Activated T-cell treated with anti-CD3 and anti-CD28 coated beads, Interleukin-2, amount 50 U/mL, for 1 hour (primary cell): ENCODE results near the gene HIC2.
"Not testable (repeated sequence)": the region's sequence is repeated elsewhere in the genome, so short reads cannot be mapped to it uniquely, and the experiment has no call there.

Experiments
- DNase-seq: peaks from one replicate; pipeline ENCODE4 v3.0.0-alpha.2; 2020

HIC2 gene

DNA sequence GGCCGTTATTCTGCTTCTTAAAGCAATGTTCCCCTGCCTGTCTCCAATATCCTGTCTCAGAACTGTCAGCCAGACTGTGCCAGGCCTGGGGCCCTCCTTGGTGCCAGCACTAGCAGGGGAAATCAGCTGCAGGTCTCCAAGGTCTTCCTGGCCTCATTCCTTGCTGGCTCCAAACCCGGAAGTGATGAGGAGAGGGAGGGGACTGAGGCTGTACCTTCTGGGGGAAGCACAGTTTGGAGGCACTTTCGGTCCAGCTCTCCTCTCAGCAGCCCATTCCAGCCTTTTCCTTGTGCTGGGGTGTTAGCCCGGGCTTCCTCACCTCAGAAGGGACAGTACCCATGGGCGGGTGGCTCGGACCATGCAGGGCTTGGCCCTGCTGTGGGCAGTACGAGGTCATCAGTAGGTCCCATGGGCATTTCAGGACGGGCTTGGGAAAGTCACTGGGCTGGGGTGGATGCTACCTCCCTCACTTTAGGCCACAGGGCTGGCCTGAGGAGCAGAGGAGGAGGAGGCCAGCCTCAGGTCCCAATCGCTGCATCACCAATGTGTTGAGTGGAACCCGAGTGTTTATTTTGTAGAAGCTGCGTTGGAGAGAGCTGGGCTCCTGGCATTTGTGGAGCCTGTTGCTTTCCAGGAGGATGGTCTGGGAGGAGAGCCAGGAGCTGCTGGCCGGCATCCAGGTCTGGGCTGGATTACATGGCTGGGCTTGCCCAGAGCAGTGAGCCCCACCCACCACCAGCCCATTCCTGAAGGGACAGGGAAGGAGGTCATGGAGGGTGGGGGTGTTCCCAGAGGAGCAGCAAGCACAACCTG is 19.0 kb downstream of the HIC2 start:
- not testable (repeated sequence) for DNase-seq

DNA sequence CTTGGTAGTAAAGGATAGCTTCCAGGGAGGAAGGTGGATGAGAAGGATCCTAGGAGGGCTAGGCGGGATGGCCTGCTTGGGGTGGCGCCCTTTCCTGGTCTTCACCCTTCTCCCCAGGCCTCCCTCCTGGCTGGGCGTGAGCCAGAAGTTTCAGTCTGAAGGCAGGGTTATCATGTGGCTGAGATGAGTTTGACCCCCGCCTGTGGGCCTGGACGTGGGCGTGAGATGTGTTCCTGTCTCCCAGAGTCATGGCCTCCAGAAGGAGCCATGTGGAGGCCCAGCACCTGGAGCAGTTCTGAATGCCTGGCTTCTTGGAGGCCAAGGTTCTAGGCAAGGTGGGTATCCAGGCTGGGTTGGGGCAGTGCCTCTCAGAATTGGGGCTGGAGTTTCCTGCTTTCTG is 20.8 kb downstream of the HIC2 start:
- DNase-seq, result not testable (repeated sequence)

DNA sequence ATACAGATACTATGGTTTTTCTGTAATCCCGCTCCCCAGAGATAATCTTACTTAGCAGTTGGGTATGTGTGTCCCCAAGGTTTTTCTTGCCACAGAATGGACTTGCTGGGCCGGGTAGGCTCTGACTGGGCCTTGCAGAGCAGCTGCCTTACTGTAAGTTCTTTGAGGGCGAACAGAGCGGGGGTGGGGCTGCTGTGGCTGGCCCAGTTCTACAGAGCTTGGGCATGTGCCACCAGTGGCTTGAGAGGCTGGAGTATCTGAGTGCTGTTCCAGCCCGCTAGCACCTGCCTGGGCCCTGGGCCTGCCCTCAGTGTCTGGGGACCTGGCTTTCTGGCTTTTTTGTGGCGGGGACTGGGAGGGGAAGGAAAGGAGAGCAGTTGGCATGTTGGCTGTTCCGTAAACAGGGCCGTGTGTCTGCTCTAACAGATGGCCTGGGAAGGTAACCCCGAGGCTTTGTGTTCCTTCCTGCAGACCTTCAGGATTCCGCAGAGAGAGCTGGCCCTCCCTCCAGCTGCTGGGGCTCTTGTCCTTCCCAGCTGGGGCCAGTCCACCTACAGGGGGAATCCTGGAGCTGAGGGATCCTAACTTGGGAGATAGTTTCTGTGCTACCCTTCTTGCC is 23.0 kb downstream of the HIC2 start:
- not testable (repeated sequence) for DNase-seq

DNA sequence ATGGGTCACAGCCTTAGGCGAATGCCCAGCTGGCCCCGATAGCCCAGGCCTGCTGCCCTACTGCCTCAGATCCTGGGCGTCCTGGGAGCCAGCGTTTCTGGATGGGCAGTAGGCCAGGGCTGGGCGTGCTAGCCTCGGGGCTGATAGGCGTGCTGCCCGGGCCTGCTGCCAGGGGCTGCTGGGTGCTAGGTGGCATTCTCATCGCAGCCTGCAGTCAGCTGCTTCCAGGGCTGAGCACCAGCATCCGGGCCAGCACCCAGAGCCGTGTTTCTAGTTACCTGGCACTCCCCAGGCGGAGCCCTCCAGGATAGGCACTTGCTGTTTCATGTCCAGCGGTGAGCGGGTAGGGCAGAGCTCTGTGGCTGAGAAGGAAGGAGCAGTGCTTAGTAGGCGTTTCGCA is 23.5 kb downstream of the HIC2 start:
- not testable (repeated sequence) for DNase-seq

DNA sequence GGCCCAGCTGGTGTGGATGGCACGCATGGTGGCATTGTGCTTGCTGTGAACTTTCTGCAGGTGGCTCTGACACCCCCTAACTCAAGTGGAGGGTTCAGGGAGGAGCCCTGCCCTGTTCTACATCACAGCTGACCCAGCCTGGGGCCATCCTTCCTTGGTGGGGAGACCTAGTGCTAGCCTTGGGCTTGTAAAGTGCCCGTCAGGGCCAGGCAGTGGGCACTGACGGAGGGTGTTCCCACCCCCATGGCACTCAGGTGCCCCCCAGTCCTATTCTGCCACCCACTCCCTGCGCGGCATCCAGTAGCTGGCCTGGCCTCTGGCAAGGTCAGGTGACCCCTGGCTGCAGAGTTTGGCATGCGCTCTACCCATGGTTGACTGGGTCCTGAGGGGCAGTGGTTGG is 24.0 kb downstream of the HIC2 start:
- DNase-seq, result not testable (repeated sequence)

DNA sequence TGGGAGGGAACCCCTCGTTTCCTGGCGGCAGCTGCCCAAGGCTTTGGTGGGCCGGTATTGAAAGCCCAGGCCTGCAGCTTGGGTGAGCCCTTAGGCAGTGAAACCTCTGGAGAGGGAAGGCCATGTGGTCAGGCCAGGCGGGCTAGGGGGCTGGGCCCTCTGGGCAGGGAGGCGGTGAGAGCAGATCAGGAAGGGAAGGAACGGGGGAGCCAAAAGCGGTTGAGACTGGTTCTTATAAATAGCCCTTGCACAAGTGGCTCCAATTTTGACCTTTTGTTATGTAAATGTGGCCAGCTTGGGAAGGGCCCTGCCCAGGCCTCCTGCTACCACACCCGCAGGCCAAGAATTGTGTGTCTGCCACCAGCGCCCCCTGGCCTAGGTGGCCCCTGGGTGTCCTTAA is 25.0 kb downstream of the HIC2 start:
- DNase-seq, result not testable (repeated sequence)

DNA sequence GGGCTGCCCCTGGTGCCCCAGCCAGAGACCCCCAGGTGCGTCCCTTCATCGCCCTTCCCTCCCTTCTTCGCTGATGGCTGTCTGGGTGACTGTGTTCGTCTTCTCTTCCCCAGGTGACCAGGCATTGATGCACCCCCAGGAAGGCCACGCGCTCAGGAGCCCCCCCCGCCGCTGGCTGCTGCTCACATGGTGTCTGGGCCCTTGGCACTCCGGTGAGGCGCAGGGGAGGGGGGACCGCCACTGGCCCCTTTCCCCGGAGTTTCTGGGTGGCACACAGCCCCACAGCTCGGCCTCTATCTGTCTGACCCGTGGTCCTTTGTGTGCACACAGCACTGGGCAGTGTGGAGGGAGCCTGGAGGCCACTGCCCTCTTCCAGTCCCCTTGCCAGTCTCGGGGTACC is 25.5 kb downstream of the HIC2 start:
- not testable (repeated sequence) for DNase-seq

DNA sequence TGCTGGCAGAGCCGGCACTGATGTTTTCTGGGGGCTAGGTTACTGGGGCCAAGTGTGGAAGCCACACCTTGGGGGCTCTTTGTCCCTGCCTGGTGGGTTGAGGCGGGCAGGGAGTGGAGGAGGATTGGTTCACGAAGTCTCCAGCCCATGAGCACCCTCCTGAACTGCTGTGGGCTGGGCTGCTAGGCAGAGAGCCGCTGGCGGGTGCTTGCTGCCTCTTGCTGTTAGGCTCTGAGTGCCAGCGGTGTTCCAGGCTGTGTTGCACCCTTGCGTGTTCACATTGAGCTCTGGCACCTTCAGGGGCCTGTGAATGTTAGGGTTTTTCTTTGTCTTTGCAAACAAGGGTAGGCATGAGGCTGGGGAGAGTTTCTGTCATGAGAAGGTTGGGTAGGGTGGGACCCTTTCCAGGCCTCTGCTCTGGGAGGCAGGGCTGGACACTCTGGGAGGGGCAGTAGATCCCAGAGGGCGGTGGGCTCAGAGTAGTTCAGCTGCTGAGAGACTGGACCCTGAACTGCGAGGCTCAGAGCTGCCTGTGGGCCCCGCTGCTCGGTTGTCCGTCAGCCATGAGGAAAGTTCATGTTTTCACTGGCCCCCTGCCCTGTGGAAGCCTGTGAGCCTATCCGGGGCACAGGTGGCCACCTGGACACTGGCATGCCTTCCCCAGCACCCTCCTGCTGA is 26.0 kb downstream of the HIC2 start:
- no peak for DNase-seq

DNA sequence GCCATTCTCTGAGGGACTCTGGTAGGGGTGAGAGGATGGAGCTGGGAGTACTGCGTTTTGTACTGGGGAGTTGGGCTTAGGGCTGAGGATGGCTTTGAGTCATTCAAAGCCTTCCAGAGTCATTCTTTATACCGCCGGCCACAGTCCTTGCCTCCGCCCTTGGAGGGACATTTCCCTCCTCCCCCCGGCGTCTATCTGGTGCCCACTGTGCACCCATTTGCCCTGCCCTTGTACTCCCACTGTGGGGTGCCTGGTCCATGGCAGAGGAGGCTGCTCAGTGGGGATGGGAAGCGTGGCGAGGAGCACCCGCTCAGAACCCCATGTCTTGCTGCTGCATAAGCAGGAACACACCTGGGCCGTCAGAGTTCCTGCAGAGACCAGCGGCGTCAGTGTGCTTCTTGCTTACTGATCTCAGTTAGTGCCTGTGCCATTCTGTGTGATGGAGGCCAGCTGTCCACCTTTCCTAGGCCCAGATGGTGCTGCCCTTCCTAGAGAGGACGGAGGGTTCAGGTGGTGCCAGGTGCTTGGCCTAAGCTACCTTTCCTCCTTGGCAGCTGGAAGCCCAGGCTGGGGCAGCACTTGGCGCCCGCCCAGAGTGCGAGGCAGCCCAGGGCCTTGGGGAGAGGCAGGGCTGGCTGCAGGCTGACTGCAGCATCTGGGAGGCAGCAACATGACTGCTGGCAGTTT is 26.7 kb downstream of the HIC2 start:
- DNase-seq, result no peak

DNA sequence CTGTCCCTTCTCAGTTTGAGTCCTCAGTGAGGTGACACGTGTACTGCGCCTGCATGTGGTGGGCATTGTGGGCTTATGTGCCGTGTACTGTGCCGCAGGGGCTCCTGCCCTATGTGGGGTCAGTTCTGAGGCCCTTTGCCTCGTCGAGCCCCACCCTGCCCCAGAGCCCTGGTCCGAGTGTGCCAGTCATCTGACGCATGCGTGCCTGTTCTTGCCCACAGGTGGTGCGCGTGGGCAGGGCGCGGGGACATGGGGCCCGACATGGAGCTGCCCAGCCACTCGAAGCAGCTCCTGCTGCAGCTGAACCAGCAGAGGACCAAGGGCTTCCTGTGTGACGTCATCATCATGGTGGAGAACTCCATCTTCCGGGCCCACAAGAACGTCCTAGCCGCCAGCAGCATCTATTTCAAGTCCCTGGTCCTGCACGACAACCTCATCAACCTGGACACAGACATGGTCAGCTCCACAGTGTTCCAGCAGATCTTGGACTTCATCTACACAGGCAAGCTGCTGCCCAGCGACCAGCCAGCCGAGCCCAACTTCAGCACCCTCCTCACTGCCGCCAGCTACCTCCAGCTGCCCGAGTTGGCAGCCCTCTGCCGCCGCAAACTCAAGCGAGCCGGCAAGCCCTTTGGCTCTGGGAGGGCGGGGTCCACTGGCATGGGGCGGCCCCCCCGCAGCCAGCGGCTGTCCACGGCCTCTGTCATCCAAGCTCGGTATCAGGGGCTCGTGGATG is 27.7 kb downstream of the HIC2 start:
- no peak for DNase-seq

DNA sequence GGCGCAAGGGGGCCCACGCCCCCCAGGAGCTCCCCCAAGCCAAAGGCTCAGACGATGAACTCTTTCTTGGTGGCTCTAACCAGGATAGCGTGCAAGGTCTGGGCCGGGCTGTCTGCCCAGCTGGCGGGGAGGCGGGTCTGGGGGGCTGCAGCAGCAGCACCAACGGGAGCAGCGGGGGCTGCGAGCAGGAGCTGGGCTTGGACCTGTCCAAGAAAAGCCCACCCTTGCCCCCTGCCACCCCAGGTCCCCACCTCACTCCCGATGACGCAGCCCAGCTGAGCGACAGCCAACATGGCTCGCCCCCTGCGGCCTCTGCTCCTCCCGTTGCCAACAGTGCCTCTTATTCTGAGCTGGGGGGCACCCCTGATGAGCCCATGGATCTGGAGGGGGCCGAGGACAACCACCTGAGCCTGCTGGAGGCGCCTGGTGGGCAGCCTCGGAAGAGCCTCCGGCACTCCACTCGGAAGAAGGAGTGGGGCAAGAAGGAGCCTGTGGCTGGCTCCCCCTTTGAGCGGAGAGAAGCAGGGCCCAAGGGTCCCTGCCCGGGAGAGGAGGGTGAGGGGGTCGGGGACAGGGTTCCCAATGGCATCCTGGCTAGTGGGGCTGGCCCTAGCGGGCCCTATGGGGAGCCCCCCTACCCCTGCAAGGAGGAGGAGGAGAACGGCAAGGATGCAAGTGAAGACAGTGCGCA is 28.4 kb downstream of the HIC2 start:
- DNase-seq, result no peak

DNA sequence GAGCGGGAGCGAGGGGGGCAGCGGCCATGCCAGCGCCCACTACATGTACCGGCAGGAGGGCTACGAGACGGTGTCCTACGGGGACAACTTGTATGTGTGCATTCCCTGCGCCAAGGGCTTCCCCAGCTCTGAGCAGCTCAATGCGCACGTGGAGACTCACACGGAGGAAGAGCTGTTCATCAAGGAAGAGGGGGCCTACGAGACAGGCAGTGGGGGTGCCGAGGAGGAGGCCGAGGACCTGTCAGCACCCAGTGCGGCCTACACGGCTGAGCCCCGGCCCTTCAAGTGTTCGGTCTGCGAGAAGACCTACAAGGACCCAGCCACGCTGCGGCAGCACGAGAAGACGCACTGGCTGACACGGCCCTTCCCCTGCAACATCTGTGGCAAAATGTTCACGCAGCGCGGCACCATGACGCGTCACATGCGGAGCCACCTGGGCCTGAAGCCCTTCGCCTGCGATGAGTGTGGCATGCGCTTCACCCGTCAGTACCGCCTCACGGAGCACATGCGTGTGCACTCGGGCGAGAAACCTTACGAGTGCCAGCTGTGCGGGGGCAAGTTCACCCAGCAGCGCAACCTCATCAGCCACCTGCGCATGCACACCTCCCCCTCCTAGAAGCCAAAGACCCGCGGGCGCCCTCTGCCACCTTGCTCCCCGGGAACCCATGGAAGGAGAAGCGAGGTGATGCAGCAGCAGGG is 29.1 kb downstream of the HIC2 start:
- DNase-seq, result no peak

DNA sequence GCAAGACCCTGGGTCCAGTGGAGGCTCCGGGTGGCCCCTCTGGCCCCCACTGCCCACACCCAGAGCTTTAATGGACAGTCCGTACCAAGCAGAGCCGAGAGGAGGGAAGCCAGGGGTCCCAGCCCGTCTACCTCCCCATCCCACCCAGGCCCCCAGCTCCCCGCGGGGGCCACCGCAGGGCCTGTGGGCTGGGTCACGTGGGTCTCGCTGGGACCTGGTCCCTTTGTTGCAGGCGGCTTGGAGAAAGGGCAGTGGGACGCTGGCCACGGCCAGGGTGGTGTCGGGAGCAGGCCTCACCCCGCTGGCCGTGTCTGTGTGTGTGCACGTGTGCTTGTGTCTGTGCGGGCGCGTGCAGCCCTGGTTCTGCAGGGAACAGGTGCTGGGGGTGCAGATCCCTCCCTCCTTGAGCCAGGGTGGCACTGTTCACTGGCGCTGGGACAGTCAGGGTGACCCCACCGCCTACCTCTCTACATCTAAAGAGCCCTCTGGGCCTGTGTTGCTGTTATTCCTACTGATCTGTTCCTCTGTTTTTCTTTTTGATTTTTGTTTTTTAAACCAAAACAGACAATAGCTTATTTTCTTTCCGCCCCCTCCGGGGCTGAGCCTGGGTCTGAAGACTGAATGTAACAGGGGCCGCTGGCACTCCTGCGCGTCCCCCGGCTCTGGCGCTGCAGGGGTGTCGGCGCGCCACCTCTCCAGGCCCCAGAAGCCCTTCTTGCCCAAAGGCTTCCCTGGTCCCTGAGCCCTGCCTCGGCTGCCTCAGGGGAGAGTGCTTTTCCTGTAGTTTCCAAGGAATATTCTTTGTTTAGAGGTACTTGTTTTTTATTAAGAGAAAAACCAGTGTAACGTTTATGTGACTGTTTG is 29.9 kb downstream of the HIC2 start:
- no peak for DNase-seq

DNA sequence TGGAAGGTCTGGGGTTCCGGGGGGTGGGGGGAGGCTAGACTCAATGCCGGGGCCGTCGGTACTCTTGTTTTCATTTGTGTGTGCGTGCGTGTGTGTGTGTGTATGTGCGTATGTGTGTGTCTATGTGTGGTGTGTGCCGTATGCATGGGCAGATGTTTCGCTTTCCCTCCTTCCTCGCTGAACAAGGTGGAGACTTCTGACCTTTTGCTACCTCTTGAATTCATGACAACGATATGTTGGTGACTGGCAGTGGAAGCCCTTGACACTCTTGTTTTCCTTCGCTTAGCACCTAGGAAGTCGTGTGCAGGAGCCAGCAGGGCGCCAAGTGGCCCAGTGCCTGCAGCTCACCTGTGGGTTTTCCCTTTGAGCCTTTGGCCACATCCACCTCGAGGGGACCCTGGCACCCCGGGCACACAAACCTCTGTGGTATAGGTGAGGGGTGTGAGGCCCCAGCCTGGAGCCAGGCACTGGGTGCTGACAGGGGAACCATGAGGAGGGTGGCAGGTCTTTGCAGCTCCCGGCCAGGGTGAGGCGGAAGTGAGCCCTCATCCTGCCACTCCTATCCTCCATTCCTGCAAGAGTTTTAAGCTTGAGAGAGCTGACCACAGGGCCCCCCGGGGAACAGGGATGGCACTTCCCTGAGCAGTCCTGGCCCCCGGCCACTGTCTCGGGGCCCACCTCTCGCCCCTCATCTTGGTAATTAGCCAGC is 30.7 kb downstream of the HIC2 start:
- no peak for DNase-seq

DNA sequence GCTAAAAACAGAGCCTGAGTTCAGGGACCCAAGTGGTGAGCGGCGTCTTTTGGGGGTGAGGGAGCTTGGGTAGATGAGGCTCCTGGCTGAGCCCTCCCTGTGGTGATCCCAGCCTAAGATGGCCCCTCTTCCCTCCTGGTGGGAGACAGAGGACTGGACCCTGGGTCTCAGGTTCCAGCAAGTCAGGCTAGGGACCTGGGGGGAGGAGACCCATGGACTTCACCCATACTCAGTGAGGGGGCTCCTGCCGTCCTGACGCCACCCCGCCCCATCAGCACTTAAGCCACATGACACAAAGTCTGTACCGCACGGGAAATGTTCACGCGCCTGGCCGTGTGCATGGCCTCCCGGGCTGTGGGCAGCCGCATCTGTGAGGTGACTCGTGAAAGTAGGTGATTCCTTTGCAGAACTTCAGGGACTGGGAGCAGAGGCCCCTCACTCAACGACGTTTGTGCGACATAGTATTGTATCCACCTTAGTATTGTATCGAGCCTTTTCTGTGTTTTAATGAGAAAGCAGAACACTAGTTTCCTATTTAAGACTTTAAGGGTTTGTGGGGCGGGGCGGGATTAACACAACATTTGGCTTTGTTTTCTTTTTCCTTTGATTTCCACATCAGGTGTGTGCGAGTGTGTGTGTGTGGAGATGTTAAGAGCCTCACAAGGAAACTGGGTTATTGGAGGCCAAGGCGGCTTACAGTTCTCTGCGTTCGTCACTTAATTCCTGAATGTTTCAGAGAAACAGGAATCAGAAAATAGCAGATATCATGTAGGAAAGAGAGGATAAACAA is 31.7 kb downstream of the HIC2 start:
- DNase-seq, result no peak

DNA sequence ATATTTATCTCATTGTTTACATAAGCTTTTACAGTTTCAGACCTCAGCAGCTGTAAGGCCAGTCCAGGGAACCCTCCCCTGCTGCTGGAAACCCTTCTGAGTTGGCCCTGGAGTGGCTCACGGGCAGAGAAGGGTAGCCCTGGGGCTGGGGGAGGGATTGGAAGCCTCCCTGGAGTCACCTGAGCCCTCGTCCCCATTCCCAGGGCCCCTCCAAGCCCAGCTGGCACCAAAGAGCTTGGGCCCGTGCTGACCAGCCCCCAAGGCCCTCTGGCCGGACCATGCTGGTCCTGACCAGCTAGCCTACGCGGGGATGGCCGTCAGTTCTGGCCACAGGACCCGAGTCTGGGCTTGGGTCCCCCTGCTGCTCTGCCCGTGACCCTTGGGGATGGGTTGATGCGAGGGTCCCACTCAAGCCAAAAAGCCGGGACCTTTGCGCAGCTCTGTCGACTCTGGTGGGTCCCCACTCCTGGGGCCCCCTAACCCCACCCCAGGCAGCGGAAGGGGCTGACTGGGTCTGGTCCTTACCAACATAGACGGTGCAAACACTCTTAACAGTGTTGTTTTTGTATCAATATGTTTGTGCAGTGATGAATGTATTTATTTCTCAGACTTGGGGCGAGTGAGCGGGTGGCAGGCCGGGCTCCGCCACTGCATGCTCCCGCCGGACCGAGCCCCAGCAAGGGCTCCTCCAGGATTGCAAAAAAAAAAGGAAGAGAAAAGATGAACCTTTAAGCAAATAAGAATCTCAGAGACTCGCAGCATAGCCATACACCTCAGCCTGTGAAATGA is 32.6 kb downstream of the HIC2 start:
- no peak for DNase-seq

DNA sequence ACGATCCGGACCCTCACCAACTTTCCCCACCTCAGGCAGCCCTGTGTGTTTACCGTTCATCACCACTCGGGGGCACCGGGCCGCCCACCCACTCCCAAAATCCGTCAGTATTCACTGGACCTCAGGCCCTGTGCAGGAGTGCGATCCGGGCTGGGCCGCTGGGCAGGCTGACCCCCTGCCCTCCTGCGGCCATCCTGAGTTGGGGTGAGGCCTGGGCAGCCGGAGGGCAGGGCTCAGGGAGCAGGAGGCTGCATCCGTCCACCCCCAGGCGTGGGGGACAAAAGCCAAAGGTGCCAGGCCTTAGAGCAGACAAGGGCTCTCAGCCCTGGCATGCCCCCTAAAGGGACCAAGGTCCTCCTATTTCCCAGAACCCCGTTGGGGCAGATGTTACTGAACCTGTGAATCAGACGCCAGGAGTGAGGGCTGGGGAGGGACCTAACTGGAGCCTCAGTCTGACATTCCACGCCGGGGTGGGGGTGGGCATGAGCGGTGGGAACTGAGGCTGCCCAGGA is 33.2 kb downstream of the HIC2 start:
- no peak for DNase-seq

DNA sequence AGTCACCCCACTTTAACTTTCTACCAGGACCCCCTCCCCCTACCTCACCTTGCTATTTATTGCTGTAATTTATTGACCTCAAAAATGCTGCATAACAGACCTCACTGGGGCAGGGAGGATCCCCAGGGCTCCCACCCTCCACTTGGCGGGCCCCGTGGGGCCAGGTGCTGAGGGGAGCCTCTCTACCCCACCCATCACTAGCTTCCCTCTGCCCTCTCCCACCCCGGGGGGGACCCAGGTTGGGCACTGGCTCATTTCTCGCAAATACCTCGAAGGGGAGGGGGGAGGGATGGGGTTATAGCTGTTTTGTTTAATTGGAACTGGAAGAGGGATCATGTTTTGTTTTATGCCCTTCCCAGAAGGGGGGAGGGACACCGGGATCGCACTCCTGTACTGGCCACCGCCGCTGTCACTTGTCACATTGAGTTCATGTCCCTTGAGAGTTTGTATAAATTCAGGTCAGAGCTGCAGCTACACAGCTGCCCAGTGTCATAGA is 33.7 kb downstream of the HIC2 start:
- no peak for DNase-seq
